H1 (cell line): ENCODE data around the gene OR2A12. TPM values are rescaled to one million over a fixed set of nuclear protein-coding genes. Genes with fewer than 3 reads are reported as not detected.

Experiments
- CTCF ChIA-PET: fragments of 300-600 bp; sonication (Branson Sonifier 250); formaldehyde crosslinking; loops from one replicate; lab custom pipeline; 2021; ENCODE audit not compliant: partially characterized antibody; lab: Charles Lee
- POLR2A ChIA-PET: fragments of 300-600 bp; sonication (Branson Sonifier 250); formaldehyde crosslinking; loops from one replicate; lab custom pipeline; 2021; ENCODE audit warnings: inconsistent platforms; ENCODE audit not compliant: partially characterized antibody; lab: Charles Lee
- DNase-seq, 2 experiments: peaks; one replicate each; pipeline versions ENCODE4 v3.0.0 to v3.0.0-alpha.2; 2010 to 2022; ENCODE audit warnings: low spot score in 2 of 2, low read depth in 1 of 2, mixed read lengths in 1 of 2
- FAIRE-seq: peaks from 2 replicates; lab custom pipeline; 2011; peaks lifted over from hg19 to GRCh38; lab: Jason Lieb, UNC
- H2AFZ ChIP-seq: 2 replicates; pipeline ENCODE4 v1.8.1; 2012; ENCODE audit warnings: low read length, inconsistent platforms
- H2AK5ac ChIP-seq: 2 replicates; pipeline ENCODE4 v1.6.1; 2013; ENCODE audit warnings: low read depth, low read length
- H2BK120ac ChIP-seq: replicated peaks from 2 replicates; pipeline ENCODE3; 2013; ENCODE audit warnings: low read depth, low read length, inconsistent platforms
- H2BK12ac ChIP-seq: 2 replicates; pipeline ENCODE4 v1.6.1; 2013; ENCODE audit warnings: low read depth, low read length
- H2BK15ac ChIP-seq: 2 replicates; pipeline ENCODE4 v1.6.1; 2013; ENCODE audit warnings: low read length
- H2BK20ac ChIP-seq: 2 replicates; pipeline ENCODE4 v1.6.1; 2013; ENCODE audit warnings: low read length
- H2BK5ac ChIP-seq: 2 replicates; pipeline ENCODE4 v1.6.1; 2013; ENCODE audit warnings: low read depth, low read length
- H3K14ac ChIP-seq: 2 replicates; pipeline ENCODE4 v1.6.1; 2013; ENCODE audit warnings: inconsistent platforms; ENCODE audit not compliant: insufficient read length
- H3K18ac ChIP-seq: 2 replicates; pipeline ENCODE4 v1.6.1; 2013; ENCODE audit warnings: low read length; ENCODE audit errors: extremely low read depth
- H3K23ac ChIP-seq: 2 replicates; pipeline ENCODE4 v1.6.1; 2013; ENCODE audit warnings: inconsistent platforms; ENCODE audit not compliant: insufficient read length
- H3K23me2 ChIP-seq: 2 replicates; pipeline ENCODE4 v1.6.1; 2013; ENCODE audit warnings: low read depth, low read length
- H3K27ac ChIP-seq: 2 replicates; pipeline ENCODE4 v1.6.1; 2011; ENCODE audit warnings: low read depth, low read length, inconsistent platforms
- H3K27me3 ChIP-seq, 4 experiments: replicated peaks in 1 of 4; 1 replicate in 1 of 4; 2 replicates in 3 of 4; pipeline versions ENCODE4 v1.6.1 to v1.8.1; 2011 to 2013; ENCODE audit warnings: low read length in 3 of 4, mild to moderate bottlenecking in 3 of 4, inconsistent platforms in 2 of 4, mixed read lengths in 2 of 4, moderate library complexity in 1 of 4; ENCODE audit not compliant: control insufficient read depth in 3 of 4, insufficient read depth in 3 of 4; ENCODE audit errors: extremely low read depth in 1 of 4
- H3K36me3 ChIP-seq, 4 experiments: 2 replicates each; pipeline versions ENCODE4 v1.6.1 to v1.8.1; 2011 to 2013; ENCODE audit warnings: mild to moderate bottlenecking in 4 of 4, low read length in 3 of 4, moderate library complexity in 2 of 4, control low read depth in 1 of 4, inconsistent platforms in 1 of 4; ENCODE audit not compliant: insufficient read depth in 4 of 4, control insufficient read depth in 2 of 4
- H3K4ac ChIP-seq: replicated peaks from 2 replicates; pipeline ENCODE3; 2013; ENCODE audit warnings: low read length, low read depth, mixed read lengths, inconsistent platforms; ENCODE audit not compliant: insufficient read length
- H3K4me1 ChIP-seq, 4 experiments: replicated peaks in 1 of 4; 1 replicate in 1 of 4; 2 replicates in 3 of 4; pipeline versions ENCODE4 v1.6.1 to v1.8.1; 2011 to 2013; ENCODE audit warnings: low read length in 3 of 4, inconsistent platforms in 2 of 4, mixed read lengths in 1 of 4; ENCODE audit not compliant: insufficient read depth in 4 of 4, control insufficient read depth in 3 of 4
- H3K4me2 ChIP-seq, 2 experiments: 2 replicates each; pipeline versions ENCODE4 v1.6.1 to v1.8.1; 2011 to 2013; ENCODE audit warnings: low read depth in 2 of 2, low read length in 2 of 2, control low read depth in 1 of 2, inconsistent platforms in 1 of 2, mild to moderate bottlenecking in 1 of 2; ENCODE audit not compliant: insufficient read depth in 1 of 2
- H3K4me3 ChIP-seq, 4 experiments: fragments of 200-600, 300-600 bp in 1 of 4; sonication (generic), shearing (Covaris generic), sonication (Bioruptor Twin) in 1 of 4; 2 replicates each; pipeline versions ENCODE4 v1.5.1 to v1.8.1; 2011 to 2016; ENCODE audit warnings: low read length in 4 of 4, low read depth in 3 of 4, control low read depth in 2 of 4, inconsistent platforms in 2 of 4, mild to moderate bottlenecking in 2 of 4, mixed read lengths in 1 of 4, moderate library complexity in 1 of 4; ENCODE audit not compliant: insufficient read depth in 2 of 4; ENCODE audit errors: extremely low read depth in 1 of 4
- H3K56ac ChIP-seq: replicated peaks from 2 replicates; pipeline ENCODE3; 2013; ENCODE audit warnings: low read depth, mild to moderate bottlenecking, mixed read lengths, low read length, inconsistent platforms; ENCODE audit not compliant: insufficient read length
- H3K79me1 ChIP-seq: 2 replicates; pipeline ENCODE4 v1.6.1; 2013; ENCODE audit warnings: low read depth, low read length, control low read depth
- H3K79me2 ChIP-seq, 2 experiments: 2 replicates each; pipeline versions ENCODE4 v1.6.1 to v1.8.1; 2012 to 2013; ENCODE audit warnings: low read length in 2 of 2, mild to moderate bottlenecking in 2 of 2, inconsistent platforms in 1 of 2; ENCODE audit not compliant: insufficient read depth in 2 of 2, control insufficient read depth in 1 of 2
- H3K9ac ChIP-seq, 4 experiments: replicated peaks in 1 of 4; 1 replicate in 1 of 4; 2 replicates in 3 of 4; pipeline versions ENCODE4 v1.6.1 to v1.8.1; 2011 to 2013; ENCODE audit warnings: low read depth in 3 of 4, low read length in 3 of 4, control low read depth in 2 of 4, mild to moderate bottlenecking in 2 of 4, moderate library complexity in 2 of 4, inconsistent platforms in 1 of 4; ENCODE audit errors: extremely low read depth in 1 of 4
- H3K9me3 ChIP-seq, 2 experiments: 2 replicates each; pipeline versions ENCODE4 v1.6.1 to v1.8.1; 2012 to 2013; ENCODE audit warnings: mild to moderate bottlenecking in 2 of 2, moderate library complexity in 2 of 2, control low read depth in 1 of 2, inconsistent platforms in 1 of 2, low read depth in 1 of 2, low read length in 1 of 2, mixed read lengths in 1 of 2; ENCODE audit not compliant: insufficient read depth in 2 of 2
- H4K20me1 ChIP-seq, 2 experiments: replicated peaks in 1 of 2; 2 replicates each; pipeline versions ENCODE3 to v1.8.1; 2011 to 2013; ENCODE audit warnings: inconsistent platforms in 2 of 2, low read length in 2 of 2, mild to moderate bottlenecking in 1 of 2; ENCODE audit not compliant: insufficient read depth in 2 of 2, control insufficient read depth in 1 of 2
- H4K5ac ChIP-seq: 2 replicates; pipeline ENCODE4 v1.6.1; 2013; ENCODE audit warnings: low read length, low read depth, mixed read lengths, inconsistent platforms; ENCODE audit not compliant: insufficient read length
- H4K8ac ChIP-seq: 2 replicates; pipeline ENCODE4 v1.8.0; 2013; ENCODE audit warnings: mild to moderate bottlenecking, moderate library complexity, low read length, inconsistent platforms; ENCODE audit not compliant: insufficient read depth; ENCODE audit errors: extremely low read depth
- H4K91ac ChIP-seq: replicated peaks from 2 replicates; pipeline ENCODE3; 2013; ENCODE audit warnings: low read length, mixed read lengths, inconsistent platforms; ENCODE audit not compliant: insufficient read length
- CBX5 ChIP-seq: fragments of 300-800, 300-1000 bp; sonication (generic); IDR thresholded peaks from 2 replicates; pipeline ENCODE4 v1.7.1; 2016; ENCODE audit warnings: antibody characterized with exemption, low read length, low read depth
- CEBPB ChIP-seq: IDR thresholded peaks from 2 replicates; pipeline ENCODE4 v1.6.1; 2012; ENCODE audit warnings: low read depth, low read length
- CHD2 ChIP-seq: IDR thresholded peaks from 2 replicates; pipeline ENCODE4 v1.6.1; 2012; ENCODE audit warnings: low read length, improper control_type of control experiment
- GTF2F1 ChIP-seq: IDR thresholded peaks from 2 replicates; pipeline ENCODE4 v1.6.1; 2012; ENCODE audit warnings: low read depth, low read length, improper control_type of control experiment, borderline replicate concordance
- NRF1 ChIP-seq: IDR thresholded peaks from 2 replicates; pipeline ENCODE4 v1.6.1; 2011; ENCODE audit warnings: mild to moderate bottlenecking, low read depth, low read length, improper control_type of control experiment
- POLR2A ChIP-seq, 2 experiments: IDR thresholded peaks; 1 replicate in 1 of 2; 2 replicates in 1 of 2; pipeline ENCODE4 v1.6.1; 2011; ENCODE audit warnings: low read depth in 2 of 2, low read length in 2 of 2, mild to moderate bottlenecking in 2 of 2; ENCODE audit errors: control extremely low read depth in 1 of 2
- RBBP5 ChIP-seq: IDR thresholded peaks from 2 replicates; pipeline ENCODE4 v1.7.1; 2012; ENCODE audit warnings: low read depth, mild to moderate bottlenecking, inconsistent platforms, low read length, moderate library complexity, borderline replicate concordance
- RXRA ChIP-seq: IDR thresholded peaks from 2 replicates; pipeline ENCODE4 v1.6.1; 2011; ENCODE audit warnings: low read depth, mild to moderate bottlenecking, low read length, moderate library complexity; ENCODE audit not compliant: insufficient read depth
- SP1 ChIP-seq: IDR thresholded peaks from 2 replicates; pipeline ENCODE4 v1.6.1; 2011; ENCODE audit warnings: low read depth, low read length
- WGBS, 2 experiments: shearing (Covaris generic) in 1 of 2; methylation state at CpG; one replicate each; pipeline versions ENCODE4 v1.1.6 to v1.1.7; 2013 to 2015; ENCODE audit warnings: low lambda C conversion rate in 2 of 2, mixed read lengths in 2 of 2, inconsistent platforms in 1 of 2, low coverage in 1 of 2, missing lambda C conversion rate in 1 of 2; ENCODE audit not compliant: insufficient replicate concordance in 2 of 2, insufficient coverage in 1 of 2, insufficient read length in 1 of 2; ENCODE audit errors: extremely low coverage in 1 of 2, missing lambda C conversion rate in 1 of 2; 5-methylcytosine and 5-hydroxymethylcytosine counted together
- polyA plus RNA-seq, 7 experiments: library from polyadenylated mRNA; depleted of rRNA in 3 of 7; stranded (reverse) in 5 of 7; unstranded in 2 of 7; fragments of >200 nt in 5 of 7; fragments of 200-250 nt in 2 of 7; gene quantifications; 1 replicate in 5 of 7; 2 replicates in 1 of 7; 4 replicates in 1 of 7; pipeline versions ENCODE4 v1.2.1 to v1.2.3, GENCODE V29; 2011 to 2013; ENCODE audit warnings: missing spikeins in 2 of 7, mixed read lengths in 2 of 7
- total RNA-seq: library from RNA; stranded (reverse); fragmentation: NEBNext Ultra II Directional; extraction: Animal tissue kit (Norgen Biotek cat#: 25700); gene quantifications from 2 replicates; pipeline ENCODE4 v1.2.1, GENCODE V29; 2021
- TF ChIP-seq, protein P1 (sequence below): IDR thresholded peaks from 2 replicates; pipeline ENCODE4 v1.6.1; 2012; ENCODE audit warnings: inconsistent platforms

The OR2A12 gene
- total and polyA plus RNA-seq, 2 of the 8 experiments (the other 6 are each of a cell fraction or from before 2014, with no cell fraction given): not detected

- H3K79me1 ChIP-seq: no peaks in the 10 kb centered on the region
- POLR2A ChIA-PET: no interaction called here
- no peak overlapping the region for H2BK15ac ChIP-seq
- no peak overlapping the region for H4K91ac ChIP-seq
- no peak overlapping the region for H3K14ac ChIP-seq
- H2BK120ac ChIP-seq: no peak overlapping the region
- no peak overlapping the region for H4K5ac ChIP-seq
- WGBS, 2 experiments: 80% methylated on average over 6 of the region's 6 CpGs; no CpG with 5 or more reads in 1 of the 2 experiments
- H3K9me3 ChIP-seq: no peaks in the 10 kb centered on the region
- CTCF ChIA-PET: no interaction called here
- H3K4me2 ChIP-seq: no peak overlapping the region
- no peak overlapping the region for H2BK5ac ChIP-seq
- H3K18ac ChIP-seq: no peak overlapping the region
- H3K79me2 ChIP-seq: no peaks in the 10 kb centered on the region
- no peak for DNase-seq
- no peak overlapping the region for H3K27ac ChIP-seq
- no peaks in the 10 kb centered on the region for H3K23me2 ChIP-seq
- H2AFZ ChIP-seq: no peak overlapping the region
- H4K20me1 ChIP-seq: no peaks in the 10 kb centered on the region
- no peak for FAIRE-seq
- H3K9ac ChIP-seq: no peak overlapping the region
- H3K56ac ChIP-seq: no peak overlapping the region
- no peaks in the 10 kb centered on the region for H3K4me1 ChIP-seq
- no peak overlapping the region for H2BK20ac ChIP-seq
- no peak overlapping the region for H4K8ac ChIP-seq
- H2AK5ac ChIP-seq: no peak overlapping the region
- TF ChIP-seq CHD2 (no peak), NRF1 (no peak), GTF2F1 (no peak), RBBP5 (no peak), POLR2A (IDR thresholded peaks at IDR 0.05; ENCODE audit: control extremely low read depth in 1 of 2, low read depth in 2 of 2, low read length in 2 of 2) (no peak), RXRA (no peak), CBX5 (no peak), CEBPB (no peak), SP1 (no peak)
- TF ChIP-seq, protein P1, sequence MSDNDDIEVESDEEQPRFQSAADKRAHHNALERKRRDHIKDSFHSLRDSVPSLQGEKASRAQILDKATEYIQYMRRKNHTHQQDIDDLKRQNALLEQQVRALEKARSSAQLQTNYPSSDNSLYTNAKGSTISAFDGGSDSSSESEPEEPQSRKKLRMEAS: no peak
- H3K4ac ChIP-seq: no peak overlapping the region
- H3K36me3 ChIP-seq: no peaks in the 10 kb centered on the region
- no peaks in the 10 kb centered on the region for H3K27me3 ChIP-seq
- H2BK12ac ChIP-seq: no peak overlapping the region
- H3K23ac ChIP-seq: no peak overlapping the region
- no peak overlapping the region for H3K4me3 ChIP-seq
Measured at GRCh38 chr7:144133307-144133706, 47.2 kb downstream of the OR2A12 start.
